Osteoblast (primary cell): Measurements from ENCODE around the gene VN1R5. TPM values are rescaled to one million over a fixed set of nuclear protein-coding genes. Genes with fewer than 3 reads are reported as not detected.
A peak's percentile ranks its signal among the peaks of the same experiment; 100 is the strongest.

Experiments
- DNase-seq: peaks from one replicate; pipeline ENCODE4 v3.0.0; 2011; ENCODE audit warnings: low spot score, mixed read lengths; ENCODE audit not compliant: insufficient read length; ENCODE audit errors: missing footprints
- H2AFZ ChIP-seq: 2 replicates; pipeline ENCODE4 v1.6.0; 2011; ENCODE audit warnings: mild to moderate bottlenecking, low read length
- H3K27ac ChIP-seq: 2 replicates; pipeline ENCODE4 v1.5.1; 2011; ENCODE audit warnings: mild to moderate bottlenecking, low read depth, low read length, moderate library complexity
- H3K27me3 ChIP-seq: 2 replicates; pipeline ENCODE4 v1.6.0; 2012; ENCODE audit warnings: mild to moderate bottlenecking, control low read depth, inconsistent platforms, low read length, moderate library complexity; ENCODE audit not compliant: insufficient read depth
- H3K36me3 ChIP-seq: 2 replicates; pipeline ENCODE4 v1.5.1; 2011; ENCODE audit warnings: mild to moderate bottlenecking, low read length, control low read depth, moderate library complexity; ENCODE audit not compliant: insufficient read depth
- H3K4me1 ChIP-seq: 2 replicates; pipeline ENCODE4 v1.5.1; 2011; ENCODE audit warnings: mild to moderate bottlenecking, low read length, control low read depth, moderate library complexity; ENCODE audit not compliant: insufficient read depth
- H3K4me2 ChIP-seq: 2 replicates; pipeline ENCODE4 v1.6.0; 2011; ENCODE audit warnings: mild to moderate bottlenecking, low read length; ENCODE audit not compliant: insufficient read depth
- H3K4me3 ChIP-seq: fragments of 200-600 bp; sonication (generic); 3 replicates; pipeline ENCODE4 v1.5.1; 2012; ENCODE audit warnings: mild to moderate bottlenecking, low read length, inconsistent platforms; ENCODE audit not compliant: insufficient read depth
- H3K79me2 ChIP-seq: 2 replicates; pipeline ENCODE4 v1.6.0; 2012; ENCODE audit warnings: mild to moderate bottlenecking, low read length, control low read depth, inconsistent platforms; ENCODE audit not compliant: insufficient read depth
- H3K9me3 ChIP-seq: 2 replicates; pipeline ENCODE4 v1.5.1; 2011; ENCODE audit warnings: low read depth, low read length, control low read depth
- H4K20me1 ChIP-seq: 2 replicates; pipeline ENCODE4 v1.6.0; 2012; ENCODE audit warnings: mild to moderate bottlenecking, low read length, control low read depth; ENCODE audit not compliant: insufficient read depth
- total RNA-seq: library from RNA; depleted of rRNA; stranded (reverse); fragments of >200 nt; gene quantifications from 2 replicates; pipeline ENCODE4 v1.2.3, GENCODE V29; 2012
- TF ChIP-seq, protein P1 (sequence below): IDR thresholded peaks from 2 replicates; pipeline ENCODE4 v1.5.1; 2011; ENCODE audit warnings: mild to moderate bottlenecking, low read depth, low read length, moderate library complexity; ENCODE audit errors: extremely low read depth

Gene VN1R5
- total RNA-seq, 1 donor = not detected

DNA sequence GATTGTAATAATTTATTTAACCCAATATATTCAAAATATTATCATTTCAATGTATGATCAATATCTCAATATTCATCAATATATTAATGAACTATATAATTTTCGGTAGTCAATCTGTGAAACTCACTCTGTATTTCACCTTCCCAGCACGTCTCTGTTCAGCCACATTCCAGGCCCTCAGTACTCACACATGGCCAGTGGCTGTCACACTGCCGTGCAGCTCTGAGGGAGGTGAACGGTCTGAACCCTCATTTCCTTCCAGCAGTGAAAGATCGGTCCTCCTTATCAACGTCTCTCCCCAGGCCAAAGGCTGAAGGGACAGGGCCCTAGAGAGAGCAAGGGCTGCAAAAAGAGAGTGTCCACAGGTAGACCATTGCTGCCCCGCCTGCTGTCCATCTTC lies 44.5 kb upstream of the VN1R5 start:
- no peak for DNase-seq
- Histone ChIP-seq H3K4me1 (peaks cover 12% of the 10 kb centered on the region), H3K79me2 (peaks cover 41% of the 10 kb centered on the region), H3K27me3 (no peaks in the 10 kb centered on the region), H3K27ac (no peak overlapping the region), H3K36me3 (peaks cover 6% of the 10 kb centered on the region), H3K4me3 (no peak overlapping the region), H2AFZ (peak overlapping the region; percentile 4), H4K20me1 (peaks cover 6% of the 10 kb centered on the region), H3K4me2 (no peak overlapping the region), H3K9me3 (no peaks in the 10 kb centered on the region)
- TF ChIP-seq, protein P1, sequence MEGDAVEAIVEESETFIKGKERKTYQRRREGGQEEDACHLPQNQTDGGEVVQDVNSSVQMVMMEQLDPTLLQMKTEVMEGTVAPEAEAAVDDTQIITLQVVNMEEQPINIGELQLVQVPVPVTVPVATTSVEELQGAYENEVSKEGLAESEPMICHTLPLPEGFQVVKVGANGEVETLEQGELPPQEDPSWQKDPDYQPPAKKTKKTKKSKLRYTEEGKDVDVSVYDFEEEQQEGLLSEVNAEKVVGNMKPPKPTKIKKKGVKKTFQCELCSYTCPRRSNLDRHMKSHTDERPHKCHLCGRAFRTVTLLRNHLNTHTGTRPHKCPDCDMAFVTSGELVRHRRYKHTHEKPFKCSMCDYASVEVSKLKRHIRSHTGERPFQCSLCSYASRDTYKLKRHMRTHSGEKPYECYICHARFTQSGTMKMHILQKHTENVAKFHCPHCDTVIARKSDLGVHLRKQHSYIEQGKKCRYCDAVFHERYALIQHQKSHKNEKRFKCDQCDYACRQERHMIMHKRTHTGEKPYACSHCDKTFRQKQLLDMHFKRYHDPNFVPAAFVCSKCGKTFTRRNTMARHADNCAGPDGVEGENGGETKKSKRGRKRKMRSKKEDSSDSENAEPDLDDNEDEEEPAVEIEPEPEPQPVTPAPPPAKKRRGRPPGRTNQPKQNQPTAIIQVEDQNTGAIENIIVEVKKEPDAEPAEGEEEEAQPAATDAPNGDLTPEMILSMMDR = no peak

DNA sequence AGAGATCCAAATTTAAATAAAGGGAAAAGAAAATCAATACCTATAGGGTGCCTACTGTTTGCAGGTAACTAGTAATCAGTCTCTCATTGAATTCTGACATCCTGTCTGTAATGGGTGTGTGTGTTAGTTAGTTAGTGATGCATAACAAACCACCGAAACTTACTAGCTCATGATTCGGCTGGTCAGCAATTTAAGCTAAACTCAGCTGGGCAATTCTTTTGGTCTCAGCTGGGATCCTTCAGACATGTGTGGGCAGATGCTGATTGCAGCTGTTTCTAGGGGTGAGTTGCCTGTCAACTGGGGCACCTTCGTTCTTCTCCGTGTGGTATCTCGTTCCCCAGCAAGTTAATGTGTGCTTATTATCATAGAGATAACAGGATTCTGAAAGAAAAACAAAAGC lies 43.9 kb upstream of the VN1R5 start:
- no peak overlapping the region for H3K4me3 ChIP-seq
- H2AFZ ChIP-seq = no peak overlapping the region
- H3K36me3 ChIP-seq = peaks cover 6% of the 10 kb centered on the region
- no peak overlapping the region for H3K27ac ChIP-seq
- no peak overlapping the region for H3K4me2 ChIP-seq
- H4K20me1 ChIP-seq = peaks cover 6% of the 10 kb centered on the region
- TF ChIP-seq, protein P1 = no peak
- no peaks in the 10 kb centered on the region for H3K27me3 ChIP-seq
- H3K9me3 ChIP-seq = no peaks in the 10 kb centered on the region
- H3K79me2 ChIP-seq = peaks cover 36% of the 10 kb centered on the region
- peaks cover 12% of the 10 kb centered on the region for H3K4me1 ChIP-seq
- no peak for DNase-seq

DNA sequence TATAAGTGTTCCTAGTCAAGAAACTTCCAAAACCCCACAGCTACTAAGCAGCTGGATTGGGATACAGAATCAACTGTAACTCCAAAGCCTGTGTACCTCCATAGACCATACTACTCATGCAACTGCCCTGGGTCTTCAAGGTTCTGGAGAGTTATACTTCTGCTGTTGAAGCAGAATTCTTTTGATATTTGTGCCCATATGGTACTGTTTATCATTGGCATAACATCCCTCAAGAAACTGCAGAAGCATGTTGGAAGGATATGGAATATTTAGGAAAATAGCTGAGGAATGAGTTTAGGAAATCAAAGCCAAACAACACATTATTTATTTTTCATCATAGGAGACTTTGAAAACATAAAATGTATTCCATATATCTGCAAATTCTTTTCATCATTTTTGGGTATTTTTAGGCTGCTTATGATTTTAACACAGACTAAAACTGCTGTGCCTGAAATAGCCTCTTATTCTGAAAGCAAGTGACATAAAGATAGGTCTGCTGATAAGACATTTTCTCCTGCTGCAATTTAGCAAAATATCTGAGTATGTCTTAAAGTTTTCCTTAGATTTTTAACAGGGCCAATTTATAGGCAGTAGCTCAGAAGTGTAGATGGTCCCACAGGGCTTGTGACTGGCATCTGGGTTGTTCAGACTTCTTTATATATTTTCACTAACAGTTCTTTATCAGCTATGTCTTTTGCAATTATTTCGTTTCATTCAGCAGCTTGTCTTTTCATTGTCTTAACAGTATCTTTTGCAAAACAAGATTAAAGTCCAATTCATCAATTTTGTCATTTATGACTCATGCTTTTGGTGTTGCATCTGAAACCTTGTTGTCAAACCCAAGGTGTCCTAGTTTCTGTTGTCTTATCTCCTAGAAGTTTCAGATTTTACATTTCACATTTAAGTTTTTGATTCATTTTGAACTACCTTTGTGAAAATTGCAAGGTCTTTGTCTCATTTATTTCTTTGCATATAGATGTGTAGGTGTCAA lies 43.0 kb upstream of the VN1R5 start:
- H3K4me3 ChIP-seq = no peak overlapping the region
- H3K27ac ChIP-seq = no peak overlapping the region
- H3K9me3 ChIP-seq = no peaks in the 10 kb centered on the region
- H3K36me3 ChIP-seq = peaks cover 4% of the 10 kb centered on the region
- no peak overlapping the region for H2AFZ ChIP-seq
- H3K4me2 ChIP-seq = no peak overlapping the region
- TF ChIP-seq, protein P1 = no peak
- no peaks in the 10 kb centered on the region for H3K27me3 ChIP-seq
- DNase-seq = peak; percentile 71
- peaks cover 2% of the 10 kb centered on the region for H4K20me1 ChIP-seq
- peaks cover 27% of the 10 kb centered on the region for H3K79me2 ChIP-seq
- H3K4me1 ChIP-seq = peaks cover 12% of the 10 kb centered on the region

DNA sequence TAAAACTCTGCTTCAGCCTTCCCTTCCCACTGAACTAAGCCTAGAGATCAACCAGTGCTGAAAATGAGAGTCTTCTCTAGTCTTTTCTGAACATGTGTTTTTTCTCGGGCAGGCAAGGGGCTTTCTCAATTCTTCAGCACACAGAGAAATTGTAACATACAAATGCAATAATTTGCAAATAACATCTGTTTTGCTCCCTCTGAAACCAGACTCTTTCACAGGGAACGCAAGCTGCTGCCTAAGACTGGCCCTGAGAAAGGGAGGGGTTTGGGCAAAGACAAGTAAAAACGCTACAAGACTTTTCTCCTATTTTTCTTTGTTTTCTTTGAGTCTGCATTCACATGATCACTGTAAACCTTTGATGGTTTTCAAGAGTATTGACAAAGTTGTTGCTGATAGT lies 39.6 kb upstream of the VN1R5 start:
- no peak overlapping the region for H3K4me3 ChIP-seq
- no peaks in the 10 kb centered on the region for H3K36me3 ChIP-seq
- no peaks in the 10 kb centered on the region for H3K79me2 ChIP-seq
- H3K4me1 ChIP-seq = no peaks in the 10 kb centered on the region
- H3K9me3 ChIP-seq = no peaks in the 10 kb centered on the region
- no peak overlapping the region for H3K4me2 ChIP-seq
- TF ChIP-seq, protein P1 = no peak
- H3K27me3 ChIP-seq = no peaks in the 10 kb centered on the region
- no peak overlapping the region for H3K27ac ChIP-seq
- no peak overlapping the region for H2AFZ ChIP-seq
- H4K20me1 ChIP-seq = no peaks in the 10 kb centered on the region
- no peak for DNase-seq
